Tibial nerve (tissue), 4 donors: ENCODE data around the gene BICDL1. TPM values are rescaled to one million over a fixed set of nuclear protein-coding genes. Genes with fewer than 3 reads are reported as not detected.

Experiments used
- DNase-seq, 2 donors: peaks; one replicate each; pipeline ENCODE4 v3.0.0-alpha.2; 2019; ENCODE audit warnings: low spot score in 2 of 2
- H3K27ac ChIP-seq, 4 donors: fragments of 200-600 bp; sonication (generic) in 3 of 4; one replicate each; pipeline ENCODE4 v1.5.1; 2017 to 2019; ENCODE audit warnings: mild to moderate bottlenecking in 1 of 4
- H3K27me3 ChIP-seq, 2 donors: fragments of 200-600 bp; sonication (generic) in 1 of 2; one replicate each; pipeline versions ENCODE4 v1.5.1 to v1.6.0; 2017 to 2019
- H3K36me3 ChIP-seq, 3 donors: fragments of 200-600 bp; sonication (generic); one replicate each; pipeline ENCODE4 v1.5.1; 2018 to 2019
- H3K4me1 ChIP-seq, 4 donors: fragments of 200-600 bp; sonication (generic) in 3 of 4; one replicate each; pipeline ENCODE4 v1.5.1; 2017 to 2019
- H3K4me3 ChIP-seq, 4 donors: fragments of 200-600 bp; sonication (generic) in 3 of 4; one replicate each; pipeline ENCODE4 v1.5.1; 2017 to 2019; ENCODE audit warnings: mild to moderate bottlenecking in 1 of 4, moderate library complexity in 1 of 4
- H3K9me3 ChIP-seq, 4 donors: fragments of 200-600 bp; sonication (generic) in 3 of 4; one replicate each; pipeline ENCODE4 v1.5.1; 2017 to 2019
- CTCF ChIP-seq, 5 experiments: fragments of 200-600 bp in 3 of 5; fragments of 450-650 bp in 2 of 5; sonication (generic) in 3 of 5; IDR thresholded peaks; one replicate each; pipeline ENCODE4 v1.5.1; 2016 to 2019; ENCODE audit warnings: antibody characterized with exemption in 5 of 5, mild to moderate bottlenecking in 3 of 5, moderate library complexity in 2 of 5
- EP300 ChIP-seq, 2 donors: sonication (generic); formaldehyde crosslinking; IDR thresholded peaks; one replicate each; pipeline ENCODE4 v1.6.1; 2017; ENCODE audit warnings: antibody characterized with exemption in 2 of 2, mild to moderate bottlenecking in 1 of 2
- POLR2A ChIP-seq, 2 donors: fragments of 450-650 bp; IDR thresholded peaks; one replicate each; pipeline ENCODE4 v1.6.1; 2017; ENCODE audit warnings: antibody characterized with exemption in 2 of 2, mild to moderate bottlenecking in 2 of 2, moderate library complexity in 2 of 2
- WGBS, 2 donors: methylation state at CpG; one replicate each; pipeline ENCODE4 v1.1.5; 2018; 5-methylcytosine and 5-hydroxymethylcytosine counted together
- total RNA-seq, 4 donors: library from RNA; depleted of rRNA; stranded (reverse); fragments of >200 nt; gene quantifications; one replicate each; pipeline ENCODE4 v1.1.0, GENCODE V29; 2016

The BICDL1 gene
- total RNA-seq, 4 donors from 2014 or later: 0.66 to 1.5 (median 1.4) TPM; not detected in 1

DNA sequence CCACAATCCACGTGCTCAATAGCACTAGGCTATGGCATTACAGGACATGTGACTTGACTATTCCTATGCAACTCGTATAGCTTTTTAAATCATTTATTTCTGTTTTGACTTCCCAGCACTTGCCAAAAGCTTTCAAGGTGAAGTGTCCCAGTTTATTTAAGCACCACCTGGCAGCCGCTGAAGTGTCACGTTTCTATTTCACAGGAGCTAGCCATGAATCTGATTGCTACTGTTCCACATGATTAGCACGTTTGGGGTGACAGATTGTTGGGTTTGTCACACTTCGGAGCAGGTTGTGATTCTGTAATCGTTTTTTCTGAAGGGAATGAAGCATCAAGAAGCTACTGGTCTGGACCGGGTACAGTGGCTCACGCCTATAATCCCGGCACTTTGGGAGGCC lies 39.9 kb upstream of the BICDL1 start:
- WGBS, 2 donors: 80 to 81% methylated on average over 10 of the region's 10 CpGs
- no peaks in the 10 kb centered on the region for H3K9me3 ChIP-seq
- no peak for DNase-seq
- TF ChIP-seq POLR2A (IDR thresholded peaks at IDR 0.05) (no peak), CTCF (IDR thresholded peaks at IDR 0.05) (no peak), EP300 (IDR thresholded peaks at IDR 0.05) (no peak)
- H3K4me1 ChIP-seq: no peaks in the 10 kb centered on the region
- no peaks in the 10 kb centered on the region for H3K36me3 ChIP-seq
- no peak overlapping the region for H3K27ac ChIP-seq
- no peaks in the 10 kb centered on the region for H3K27me3 ChIP-seq
- H3K4me3 ChIP-seq: no peak overlapping the region

DNA sequence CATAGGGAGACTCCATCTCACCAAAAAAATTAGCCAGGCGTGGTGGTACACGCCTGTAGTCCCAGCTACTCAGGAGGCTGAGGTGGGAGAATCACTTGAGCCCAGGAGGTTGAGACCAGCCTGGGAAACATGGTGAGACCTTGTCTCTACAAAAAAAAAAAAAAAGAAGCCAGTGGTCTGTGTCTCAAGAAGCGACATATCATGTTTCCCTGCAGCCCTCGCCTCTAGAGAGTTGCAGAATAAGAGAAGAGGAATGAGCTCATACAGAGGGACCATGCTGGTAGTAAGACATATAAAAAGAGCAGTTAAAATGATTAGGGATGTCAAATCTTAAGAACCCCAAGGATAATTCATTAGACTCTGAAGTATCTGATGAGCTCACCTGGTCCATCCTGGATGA lies 39.4 kb upstream of the BICDL1 start:
- no peaks in the 10 kb centered on the region for H3K27me3 ChIP-seq
- H3K27ac ChIP-seq: no peak overlapping the region
- no peak overlapping the region for H3K4me3 ChIP-seq
- no peak for TF ChIP-seq CTCF (IDR thresholded peaks at IDR 0.05)
- no peak for TF ChIP-seq EP300 (IDR thresholded peaks at IDR 0.05)
- no peak for TF ChIP-seq POLR2A (IDR thresholded peaks at IDR 0.05)
- H3K9me3 ChIP-seq: no peaks in the 10 kb centered on the region
- 70% methylated on average over 4 of the region's 4 CpGs for WGBS, 2 donors
- H3K36me3 ChIP-seq: no peaks in the 10 kb centered on the region
- no peaks in the 10 kb centered on the region for H3K4me1 ChIP-seq
- DNase-seq: no peak

- TF ChIP-seq CTCF (IDR thresholded peaks at IDR 0.05): no peak
- no peak for TF ChIP-seq EP300 (IDR thresholded peaks at IDR 0.05)
- TF ChIP-seq POLR2A (IDR thresholded peaks at IDR 0.05): no peak
- Histone ChIP-seq H3K4me1 (no peaks in the 10 kb centered on the region), H3K27ac (no peak overlapping the region), H3K36me3 (no peaks in the 10 kb centered on the region), H3K4me3 (no peak overlapping the region), H3K9me3 (peaks cover 0 to 41% (median 1%) of the 10 kb centered on the region in 4 donors), H3K27me3 (no peaks in the 10 kb centered on the region)
- DNase-seq: no peak
- 84 to 87% methylated on average over 3 of the region's 3 CpGs for WGBS, 2 donors
Observed at GRCh38 chr12:119956047-119956446, 33.0 kb upstream of the BICDL1 start.

DNA sequence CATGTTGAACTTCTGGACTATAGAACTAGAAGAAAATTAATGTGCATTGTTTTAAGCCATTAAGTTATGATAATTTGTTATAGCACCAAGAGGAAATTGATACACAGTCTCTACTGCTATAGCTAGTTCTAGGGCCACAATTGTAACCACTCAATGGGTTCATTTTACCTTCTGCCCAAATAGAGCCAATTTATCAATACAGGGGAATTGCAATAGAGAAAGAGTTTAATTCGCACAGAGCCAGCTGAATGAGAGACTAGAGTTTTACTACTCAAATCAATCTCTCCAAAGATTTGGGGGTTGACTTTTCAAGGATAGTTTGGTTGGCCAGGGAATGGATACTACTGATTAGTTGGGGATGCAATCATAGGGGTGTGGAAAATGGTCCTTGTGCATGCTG lies 31.9 kb upstream of the BICDL1 start:
- Histone ChIP-seq H3K36me3 (no peaks in the 10 kb centered on the region), H3K27ac (no peak overlapping the region), H3K4me1 (no peaks in the 10 kb centered on the region), H3K9me3 (peaks cover 0 to 41% (median 1%) of the 10 kb centered on the region in 4 donors), H3K4me3 (no peak overlapping the region), H3K27me3 (no peaks in the 10 kb centered on the region)
- DNase-seq: no peak
- TF ChIP-seq CTCF (IDR thresholded peaks at IDR 0.05) (no peak), POLR2A (IDR thresholded peaks at IDR 0.05) (no peak), EP300 (IDR thresholded peaks at IDR 0.05) (no peak)
- whole genome bisulfite sequencing, 2 donors: 94 to 100% methylated on average over 1 of the region's 1 CpG

- Histone ChIP-seq H3K4me1 (no peaks in the 10 kb centered on the region), H3K27me3 (no peaks in the 10 kb centered on the region), H3K4me3 (no peak overlapping the region), H3K27ac (no peak overlapping the region), H3K36me3 (no peaks in the 10 kb centered on the region), H3K9me3 (peaks cover 0 to 41% (median 1%) of the 10 kb centered on the region in 4 donors)
- 73 to 76% methylated on average over 2 of the region's 2 CpGs for WGBS, 2 donors
- TF ChIP-seq CTCF (IDR thresholded peaks at IDR 0.05) (no peak), POLR2A (IDR thresholded peaks at IDR 0.05) (no peak), EP300 (IDR thresholded peaks at IDR 0.05) (no peak)
- DNase-seq: no peak
Observed at GRCh38 chr12:119959435-119959834, 29.6 kb upstream of the BICDL1 start.
